Nephron (organoid): ENCODE results near the gene CNGA1.

Source experiments
- H3K27ac Mint-ChIP-seq, 3 experiments: 2 replicates each; pipeline ENCODE4 v1.8.0; 2020; ENCODE audit warnings: mixed read lengths in 3 of 3, mild to moderate bottlenecking in 2 of 3, moderate library complexity in 1 of 3
- H3K27me3 Mint-ChIP-seq: 2 replicates; pipeline ENCODE4 v1.8.0; 2021; ENCODE audit warnings: low read depth, mild to moderate bottlenecking, moderate library complexity, mixed read lengths
- H3K36me3 Mint-ChIP-seq: 2 replicates; pipeline ENCODE4 v1.8.0; 2020; ENCODE audit warnings: low read depth, mixed read lengths
- H3K4me1 Mint-ChIP-seq: 2 replicates; pipeline ENCODE4 v1.8.0; 2020; ENCODE audit warnings: mixed read lengths
- H3K4me3 Mint-ChIP-seq, 3 experiments: 2 replicates each; pipeline ENCODE4 v1.8.0; 2020; ENCODE audit warnings: mild to moderate bottlenecking in 3 of 3, mixed read lengths in 3 of 3, moderate library complexity in 2 of 3
- H3K9me3 Mint-ChIP-seq: 2 replicates; pipeline ENCODE4 v1.8.0; 2020; ENCODE audit warnings: mixed read lengths
- TF ChIP-seq, protein P1 (sequence below), 3 experiments: fragments of 200-600 bp; sonication (generic); IDR thresholded peaks; one replicate each; pipeline ENCODE4 v1.5.0; 2021; ENCODE audit warnings: antibody characterized with exemption in 3 of 3; ENCODE audit not compliant: unreplicated experiment in 3 of 3

CNGA1 gene

DNA sequence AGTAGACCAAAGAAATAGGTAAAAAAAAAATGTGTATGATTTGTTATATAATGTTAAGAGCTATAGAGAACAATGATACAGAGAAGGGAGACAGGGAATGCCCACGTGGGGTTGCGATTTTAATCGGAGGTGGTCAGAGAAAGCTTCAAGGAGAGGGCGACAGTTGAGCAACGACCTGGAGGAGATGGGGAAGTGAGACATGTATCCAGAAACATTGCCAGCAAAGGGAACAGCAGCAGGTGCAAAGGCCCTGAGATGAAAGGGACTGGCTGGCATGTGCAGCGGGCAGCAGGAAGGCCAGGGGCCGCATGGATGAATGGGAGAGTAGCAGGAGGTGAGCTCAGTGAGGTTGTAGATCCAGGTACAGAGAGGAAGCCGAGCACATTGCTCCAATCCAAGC is 33.0 kb upstream of the CNGA1 start:
- TF ChIP-seq, protein P1, sequence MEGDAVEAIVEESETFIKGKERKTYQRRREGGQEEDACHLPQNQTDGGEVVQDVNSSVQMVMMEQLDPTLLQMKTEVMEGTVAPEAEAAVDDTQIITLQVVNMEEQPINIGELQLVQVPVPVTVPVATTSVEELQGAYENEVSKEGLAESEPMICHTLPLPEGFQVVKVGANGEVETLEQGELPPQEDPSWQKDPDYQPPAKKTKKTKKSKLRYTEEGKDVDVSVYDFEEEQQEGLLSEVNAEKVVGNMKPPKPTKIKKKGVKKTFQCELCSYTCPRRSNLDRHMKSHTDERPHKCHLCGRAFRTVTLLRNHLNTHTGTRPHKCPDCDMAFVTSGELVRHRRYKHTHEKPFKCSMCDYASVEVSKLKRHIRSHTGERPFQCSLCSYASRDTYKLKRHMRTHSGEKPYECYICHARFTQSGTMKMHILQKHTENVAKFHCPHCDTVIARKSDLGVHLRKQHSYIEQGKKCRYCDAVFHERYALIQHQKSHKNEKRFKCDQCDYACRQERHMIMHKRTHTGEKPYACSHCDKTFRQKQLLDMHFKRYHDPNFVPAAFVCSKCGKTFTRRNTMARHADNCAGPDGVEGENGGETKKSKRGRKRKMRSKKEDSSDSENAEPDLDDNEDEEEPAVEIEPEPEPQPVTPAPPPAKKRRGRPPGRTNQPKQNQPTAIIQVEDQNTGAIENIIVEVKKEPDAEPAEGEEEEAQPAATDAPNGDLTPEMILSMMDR (IDR thresholded peaks at IDR 0.05; ENCODE audit: unreplicated experiment in 3 of 3), result no peak
- Mint-ChIP-seq H3K9me3 (peaks cover 2% of the 10 kb centered on the region), H3K4me3 (no peak overlapping the region), H3K4me1 (no peaks in the 10 kb centered on the region), H3K27ac (no peak overlapping the region), H3K27me3 (peaks cover 9% of the 10 kb centered on the region), H3K36me3 (no peaks in the 10 kb centered on the region)

DNA sequence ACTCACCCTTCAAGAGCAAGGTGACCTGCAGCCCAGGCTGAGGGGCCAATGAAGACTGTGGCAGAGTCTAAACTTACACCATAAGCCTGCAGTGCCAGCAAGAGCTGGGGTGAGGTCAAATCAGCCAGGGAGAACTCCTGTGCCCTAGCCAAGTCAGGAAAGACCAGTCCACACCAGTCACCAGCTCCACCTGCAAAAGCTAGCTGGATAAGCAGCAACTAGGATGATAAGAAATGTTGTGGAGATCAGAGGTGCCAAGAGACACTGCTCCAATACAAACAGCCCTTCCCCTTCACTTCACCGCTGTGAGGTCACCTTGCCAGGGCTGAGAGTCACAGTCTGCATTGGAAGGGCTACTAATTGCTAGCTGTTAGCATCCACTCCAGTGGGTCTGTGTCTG is 31.4 kb upstream of the CNGA1 start:
- H3K9me3 Mint-ChIP-seq, result peaks cover 2% of the 10 kb centered on the region
- H3K36me3 Mint-ChIP-seq, result no peaks in the 10 kb centered on the region
- TF ChIP-seq, protein P1 (IDR thresholded peaks at IDR 0.05; ENCODE audit: unreplicated experiment in 3 of 3), result no peak
- no peaks in the 10 kb centered on the region for H3K4me1 Mint-ChIP-seq
- no peak overlapping the region for H3K27ac Mint-ChIP-seq
- H3K4me3 Mint-ChIP-seq, result no peak overlapping the region
- H3K27me3 Mint-ChIP-seq, result peaks cover 9% of the 10 kb centered on the region

DNA sequence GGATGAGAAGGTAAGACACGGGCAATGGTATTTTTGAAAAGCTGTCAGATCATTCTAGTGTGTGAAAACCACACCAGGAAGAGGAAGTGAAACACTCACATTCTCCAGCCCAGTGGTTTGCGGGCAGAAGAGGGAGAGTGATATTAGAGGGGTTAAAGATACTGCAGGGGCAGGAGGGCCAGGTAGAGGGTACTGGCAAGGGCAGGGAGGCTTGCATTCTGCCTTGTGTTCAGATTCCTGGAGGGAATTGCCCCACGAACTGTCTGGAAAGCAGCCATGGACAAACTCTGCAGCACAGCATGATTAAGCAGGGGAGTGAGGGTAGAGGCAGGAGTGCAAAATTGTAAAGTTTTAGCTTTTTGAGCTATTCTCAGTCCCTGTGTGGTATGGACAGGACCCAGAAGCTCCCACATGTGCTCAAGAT is 31.0 kb upstream of the CNGA1 start:
- H3K4me1 Mint-ChIP-seq, result no peaks in the 10 kb centered on the region
- H3K27ac Mint-ChIP-seq, result no peak overlapping the region
- H3K36me3 Mint-ChIP-seq, result no peaks in the 10 kb centered on the region
- TF ChIP-seq, protein P1 (IDR thresholded peaks at IDR 0.05; ENCODE audit: unreplicated experiment in 3 of 3), result no peak
- peaks cover 9% of the 10 kb centered on the region for H3K27me3 Mint-ChIP-seq
- H3K4me3 Mint-ChIP-seq, result no peak overlapping the region
- peaks cover 2% of the 10 kb centered on the region for H3K9me3 Mint-ChIP-seq

DNA sequence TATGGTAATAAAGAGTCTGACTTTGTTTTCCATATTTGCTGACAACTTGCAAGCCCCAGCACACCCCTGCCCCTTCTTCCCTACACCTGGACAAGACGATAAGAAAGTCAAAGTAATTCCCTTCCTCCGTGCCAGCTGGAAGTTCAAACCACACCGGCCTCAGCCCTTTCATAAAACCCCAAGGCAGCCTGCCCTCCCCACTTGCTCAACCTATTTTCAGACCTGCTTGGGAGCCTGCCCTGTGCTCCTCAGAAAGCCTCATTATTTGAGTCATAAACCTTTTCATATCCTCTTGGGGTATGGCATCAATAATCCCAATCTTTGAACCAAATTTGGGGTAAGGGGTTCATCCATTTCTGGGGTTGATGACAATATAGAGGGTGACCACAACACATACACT is 29.6 kb upstream of the CNGA1 start:
- no peaks in the 10 kb centered on the region for H3K36me3 Mint-ChIP-seq
- TF ChIP-seq, protein P1 (IDR thresholded peaks at IDR 0.05; ENCODE audit: unreplicated experiment in 3 of 3), result no peak
- peaks cover 9% of the 10 kb centered on the region for H3K27me3 Mint-ChIP-seq
- peaks cover 2% of the 10 kb centered on the region for H3K9me3 Mint-ChIP-seq
- H3K4me1 Mint-ChIP-seq, result no peaks in the 10 kb centered on the region
- H3K27ac Mint-ChIP-seq, result no peak overlapping the region
- no peak overlapping the region for H3K4me3 Mint-ChIP-seq

DNA sequence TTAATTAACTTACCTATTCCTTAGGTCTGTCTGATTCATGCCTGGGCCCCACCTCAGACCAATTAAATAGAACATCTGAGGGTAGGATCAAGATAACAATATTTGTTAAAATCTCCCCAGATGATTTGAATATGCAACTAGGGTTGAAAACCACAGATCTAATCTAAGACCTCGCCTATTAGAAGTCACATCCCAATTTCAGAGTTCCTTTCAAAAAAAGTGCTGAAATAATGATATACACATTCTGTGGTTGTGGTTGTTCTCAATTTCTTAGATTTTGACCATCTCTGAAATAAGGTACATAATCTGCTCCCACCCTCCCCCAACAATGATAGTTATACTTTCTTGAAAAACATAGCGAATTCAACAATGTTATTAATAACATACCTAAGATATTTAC is 27.8 kb upstream of the CNGA1 start:
- H3K4me1 Mint-ChIP-seq, result no peaks in the 10 kb centered on the region
- no peak overlapping the region for H3K27ac Mint-ChIP-seq
- no peak overlapping the region for H3K4me3 Mint-ChIP-seq
- TF ChIP-seq, protein P1 (IDR thresholded peaks at IDR 0.05; ENCODE audit: unreplicated experiment in 3 of 3), result no peak
- H3K36me3 Mint-ChIP-seq, result no peaks in the 10 kb centered on the region
- H3K27me3 Mint-ChIP-seq, result peaks cover 5% of the 10 kb centered on the region
- no peaks in the 10 kb centered on the region for H3K9me3 Mint-ChIP-seq

DNA sequence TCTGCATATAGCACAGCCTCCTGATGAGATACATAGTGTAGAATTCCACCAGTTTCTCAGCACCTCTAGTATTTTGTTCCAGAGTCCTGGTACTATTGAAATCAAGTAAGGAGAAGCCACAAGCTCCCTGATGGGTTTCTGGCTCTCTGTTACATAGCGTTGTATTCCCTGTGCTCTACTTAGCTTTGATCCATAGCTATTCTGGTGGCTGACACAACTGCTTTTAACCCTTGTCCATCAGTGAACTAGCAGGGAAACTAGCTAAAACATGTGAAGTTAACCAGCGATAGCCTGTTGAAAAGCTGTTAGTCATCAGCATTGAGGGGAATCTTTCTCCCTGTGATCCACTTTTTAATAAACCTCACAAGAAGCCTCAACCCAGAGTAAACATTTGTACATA is 27.0 kb upstream of the CNGA1 start:
- Mint-ChIP-seq H3K36me3 (no peaks in the 10 kb centered on the region), H3K4me3 (no peak overlapping the region), H3K4me1 (no peaks in the 10 kb centered on the region), H3K27ac (peak overlapping the region; percentile 50 to 81 (median 72)), H3K9me3 (no peaks in the 10 kb centered on the region), H3K27me3 (peaks cover 5% of the 10 kb centered on the region)
- TF ChIP-seq, protein P1 (IDR thresholded peaks at IDR 0.05; ENCODE audit: unreplicated experiment in 3 of 3), result no peak
